LNCaP clone FGC (cell line): Measurements from ENCODE around the gene MXRA8.

Experiments used
- DNase-seq: peaks from one replicate; pipeline ENCODE4 v3.0.0-alpha.2; 2011; ENCODE audit warnings: low read depth
- H3K4me3 ChIP-seq: 2 replicates; pipeline ENCODE4 v1.5.1; 2011; ENCODE audit warnings: mild to moderate bottlenecking, low read depth, low read length, control low read depth
- TF ChIP-seq, protein P1 (sequence below): IDR thresholded peaks from 2 replicates; pipeline ENCODE4 v1.5.1; 2012; ENCODE audit warnings: mild to moderate bottlenecking; ENCODE audit not compliant: control insufficient read depth, insufficient read depth; ENCODE audit errors: extremely low read depth

Gene MXRA8

DNA sequence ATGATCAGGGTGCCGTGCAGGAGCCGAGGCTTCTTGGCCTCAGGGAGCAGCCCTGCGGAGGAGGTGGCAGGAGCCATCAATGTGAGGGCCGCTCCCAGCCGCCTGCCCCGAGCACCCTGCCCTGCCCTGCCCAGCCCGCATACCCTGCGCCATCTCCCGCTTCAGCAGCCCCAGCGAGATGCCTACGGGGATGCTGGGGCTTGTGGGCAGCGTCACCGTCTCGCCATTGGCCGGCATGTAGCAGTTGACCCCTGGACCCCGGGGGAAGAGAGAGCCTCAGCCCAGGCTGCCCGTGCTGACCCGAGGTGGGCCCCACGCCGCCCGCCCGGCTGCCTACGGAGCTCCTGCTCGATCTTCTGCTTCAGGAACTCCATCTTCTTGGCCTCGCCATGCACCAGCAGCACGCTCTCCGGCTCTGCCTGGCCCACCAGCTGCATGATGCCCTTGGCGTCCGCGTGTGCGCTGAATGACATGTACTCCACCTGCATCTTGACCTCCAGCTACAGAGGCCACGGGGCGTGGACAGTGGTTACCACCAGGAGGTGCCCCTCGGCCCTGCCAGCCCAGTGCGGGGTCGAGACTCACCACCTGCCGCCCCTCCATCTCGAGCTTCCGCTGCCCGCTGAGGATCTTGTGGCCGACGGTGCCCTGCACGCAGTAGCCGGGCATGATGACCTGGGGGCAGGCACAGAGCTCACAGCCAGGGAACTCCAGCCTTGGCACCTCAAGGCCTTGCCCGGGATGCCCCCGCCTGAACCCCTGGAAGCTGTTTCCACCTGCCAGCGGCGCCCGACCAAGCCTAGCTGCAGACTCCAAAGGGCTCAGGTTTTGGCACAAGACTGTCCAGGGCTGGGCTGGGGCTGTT lies 45.7 kb downstream of the MXRA8 start:
- no peak for DNase-seq
- TF ChIP-seq, protein P1, sequence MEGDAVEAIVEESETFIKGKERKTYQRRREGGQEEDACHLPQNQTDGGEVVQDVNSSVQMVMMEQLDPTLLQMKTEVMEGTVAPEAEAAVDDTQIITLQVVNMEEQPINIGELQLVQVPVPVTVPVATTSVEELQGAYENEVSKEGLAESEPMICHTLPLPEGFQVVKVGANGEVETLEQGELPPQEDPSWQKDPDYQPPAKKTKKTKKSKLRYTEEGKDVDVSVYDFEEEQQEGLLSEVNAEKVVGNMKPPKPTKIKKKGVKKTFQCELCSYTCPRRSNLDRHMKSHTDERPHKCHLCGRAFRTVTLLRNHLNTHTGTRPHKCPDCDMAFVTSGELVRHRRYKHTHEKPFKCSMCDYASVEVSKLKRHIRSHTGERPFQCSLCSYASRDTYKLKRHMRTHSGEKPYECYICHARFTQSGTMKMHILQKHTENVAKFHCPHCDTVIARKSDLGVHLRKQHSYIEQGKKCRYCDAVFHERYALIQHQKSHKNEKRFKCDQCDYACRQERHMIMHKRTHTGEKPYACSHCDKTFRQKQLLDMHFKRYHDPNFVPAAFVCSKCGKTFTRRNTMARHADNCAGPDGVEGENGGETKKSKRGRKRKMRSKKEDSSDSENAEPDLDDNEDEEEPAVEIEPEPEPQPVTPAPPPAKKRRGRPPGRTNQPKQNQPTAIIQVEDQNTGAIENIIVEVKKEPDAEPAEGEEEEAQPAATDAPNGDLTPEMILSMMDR, result 0 out of 2 replicates have a peak, but pooled peaks have one; percentile 5
- no peak overlapping the region for H3K4me3 ChIP-seq

DNA sequence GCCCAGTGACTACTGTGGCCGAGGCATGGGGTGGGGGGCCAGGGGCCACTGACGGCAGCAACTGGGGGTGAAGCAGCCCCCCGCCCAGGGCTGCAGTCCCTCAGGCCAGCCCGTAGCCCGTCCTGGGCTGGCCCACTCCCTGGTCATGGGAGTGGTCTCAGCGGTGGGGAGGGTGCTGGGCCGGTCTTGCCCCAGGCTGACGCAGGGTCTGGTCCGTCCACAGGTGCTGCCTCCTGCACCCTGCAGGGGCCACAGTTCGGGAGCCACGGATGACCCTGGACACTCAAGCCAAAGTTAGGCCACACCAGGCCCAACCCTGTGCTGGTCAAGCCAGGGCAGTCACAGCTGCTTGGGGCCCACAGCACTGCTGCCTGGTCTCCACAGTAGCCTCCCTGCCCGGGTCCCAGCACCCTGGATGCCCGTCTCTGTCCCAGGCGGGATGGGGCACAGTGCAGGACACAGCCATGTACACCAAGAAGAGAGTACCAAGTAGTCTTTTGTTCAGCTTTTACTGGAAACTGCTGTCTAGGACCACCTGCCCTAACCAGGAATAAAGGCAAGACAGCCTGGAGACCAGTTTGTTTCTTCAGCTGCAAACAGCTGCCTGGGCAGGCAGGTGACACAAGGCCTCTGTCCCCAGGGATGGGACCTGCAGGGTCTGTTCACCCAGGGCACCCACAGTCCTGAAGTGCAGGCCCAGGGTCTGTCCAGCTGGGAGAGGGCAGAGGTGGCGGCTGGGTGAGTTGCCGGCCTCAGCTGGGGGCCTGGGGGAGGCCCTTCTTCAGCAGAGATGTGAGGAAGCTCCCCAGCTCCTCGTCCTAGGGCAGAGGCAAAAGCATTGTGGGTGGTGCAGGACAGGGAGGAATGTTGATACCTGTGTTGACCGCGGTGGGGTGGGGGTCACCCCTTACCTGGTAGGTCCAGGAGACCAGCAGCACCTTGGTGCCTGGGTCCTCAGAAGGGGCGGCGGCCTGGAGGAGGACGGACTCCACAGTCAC lies 46.9 kb downstream of the MXRA8 start:
- H3K4me3 ChIP-seq, result no peak overlapping the region
- DNase-seq, result no peak
- TF ChIP-seq, protein P1, result no peak

DNA sequence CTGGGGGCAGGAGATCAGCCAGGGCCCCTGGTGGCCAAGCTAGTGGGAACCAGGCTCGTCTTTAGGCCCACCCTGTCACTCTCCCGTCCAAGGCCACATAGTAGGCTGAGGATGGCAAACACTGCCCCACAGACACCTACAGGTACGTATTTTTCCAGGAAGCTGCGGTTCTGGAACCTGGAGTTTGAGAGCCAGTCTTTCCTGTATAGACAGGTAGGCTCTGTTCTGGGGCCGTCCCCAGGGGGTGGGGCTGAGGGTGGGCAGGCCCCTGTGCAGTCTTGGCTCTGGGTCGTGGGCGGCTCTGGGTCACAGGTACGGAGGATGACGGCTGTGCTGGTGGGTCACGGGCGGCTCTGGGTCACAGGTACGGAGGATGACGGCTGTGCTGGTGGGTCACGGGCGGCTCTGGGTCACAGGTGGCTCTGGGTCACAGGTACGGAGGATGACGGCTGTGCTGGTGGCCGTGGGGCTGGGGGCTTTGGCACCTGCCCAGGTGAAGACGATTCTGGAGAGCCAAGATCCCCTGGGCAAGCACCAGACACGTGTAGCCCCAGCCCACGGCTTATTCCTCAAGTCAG lies 47.8 kb downstream of the MXRA8 start:
- TF ChIP-seq, protein P1, result no peak
- DNase-seq, result no peak
- H3K4me3 ChIP-seq, result no peak overlapping the region

DNA sequence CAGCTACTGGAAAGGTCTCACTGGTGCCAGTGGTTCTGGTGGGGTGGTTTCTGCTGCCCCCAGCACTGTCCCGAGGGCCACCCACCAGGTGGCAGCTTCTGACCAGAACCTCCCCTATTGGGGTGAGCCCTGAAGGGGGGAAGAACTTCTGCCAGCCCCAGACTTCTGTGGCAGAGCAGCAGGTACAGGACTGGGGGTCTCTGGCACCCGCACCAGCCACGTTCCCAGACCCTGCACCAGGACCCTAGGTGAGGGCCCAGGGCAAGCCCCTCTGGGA lies 48.3 kb downstream of the MXRA8 start:
- H3K4me3 ChIP-seq, result peak overlapping the region; percentile 66
- TF ChIP-seq, protein P1, result no peak
- no peak for DNase-seq

DNA sequence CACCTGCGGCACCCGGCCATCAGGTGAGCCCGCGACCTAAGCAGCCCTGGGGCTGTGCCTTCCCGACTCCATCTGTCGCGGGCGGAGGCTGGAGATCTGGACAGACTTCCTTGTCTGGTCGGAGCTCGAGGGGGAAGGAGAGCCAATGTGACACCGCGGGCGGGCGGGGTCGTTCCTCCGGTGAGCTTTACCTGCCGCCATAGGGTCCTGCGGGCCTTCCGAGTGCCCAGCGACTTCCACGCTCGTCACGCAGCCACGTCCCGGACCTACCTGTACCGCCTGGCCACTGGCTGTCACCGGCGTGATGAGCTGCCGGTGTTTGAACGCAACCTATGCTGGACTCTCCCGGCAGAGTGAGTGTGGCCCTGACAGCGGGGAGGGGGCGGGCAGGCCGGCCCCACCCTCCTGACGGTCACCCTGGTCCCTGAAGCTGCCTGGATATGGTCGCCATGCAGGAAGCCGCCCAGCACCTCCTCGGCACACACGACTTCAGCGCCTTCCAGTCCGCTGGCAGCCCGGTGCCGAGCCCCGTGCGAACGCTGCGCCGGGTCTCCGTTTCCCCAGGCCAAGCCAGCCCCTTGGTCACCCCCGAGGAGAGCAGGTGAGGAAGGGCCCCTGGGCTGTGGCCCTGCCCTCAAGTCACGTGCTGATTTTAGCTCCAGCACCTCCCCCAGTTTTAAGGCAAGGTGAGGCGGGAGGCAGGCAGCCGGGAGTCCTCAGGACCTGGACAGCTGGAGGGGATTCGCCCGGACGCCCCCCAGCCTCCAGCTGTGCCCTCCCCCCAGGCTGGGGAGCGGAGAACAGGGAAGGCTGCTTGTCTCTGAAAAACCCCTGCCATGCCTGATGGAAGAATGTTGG lies 48.9 kb downstream of the MXRA8 start:
- TF ChIP-seq, protein P1, result no peak
- peak overlapping the region; percentile 66 for H3K4me3 ChIP-seq
- DNase-seq, result no peak

DNA sequence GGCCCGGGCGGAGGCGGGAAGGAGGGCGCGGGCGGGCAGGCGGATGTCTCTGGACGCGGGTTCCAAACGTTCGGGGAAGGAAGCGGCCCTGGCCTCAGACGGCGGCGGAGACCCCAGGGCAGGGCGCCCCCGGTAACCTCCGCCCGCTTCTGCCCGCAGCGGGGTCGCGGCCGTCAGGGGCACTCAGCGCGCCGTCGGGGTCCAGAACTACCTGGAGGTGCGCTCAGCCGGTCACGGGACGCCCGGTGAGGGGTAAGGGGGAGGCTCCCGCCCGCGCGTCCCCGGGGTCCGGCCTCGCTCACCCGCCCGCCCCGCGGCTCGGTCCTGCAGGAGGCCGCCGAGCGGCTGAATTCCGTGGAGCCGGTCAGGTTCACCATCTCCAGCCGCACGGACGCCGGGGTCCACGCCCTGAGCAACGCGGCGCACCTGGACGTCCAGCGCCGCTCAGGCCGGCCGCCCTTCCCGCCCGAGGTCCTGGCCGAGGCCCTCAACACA lies 49.6 kb downstream of the MXRA8 start:
- TF ChIP-seq, protein P1, result no peak
- DNase-seq, result no peak

More for the DNA sequence above, 49.6 kb downstream of the MXRA8 start:
- H3K4me3 ChIP-seq, result peak overlapping the region; percentile 66
